Stimulated activated naive CD4-positive, alpha-beta T cell (primary cell): ENCODE measurements around the gene STX12.
A peak's percentile ranks its signal among the peaks of the same experiment; 100 is the strongest.

Experiments used
- DNase-seq, 6 experiments: peaks; one replicate each; lab custom pipeline; 2025; lab: John Stamatoyannopoulos, UW

The STX12 gene

GRCh38 chr1:27772932-27773825, at the start of gene STX12:
Gene STX12, plus strand, starts transcription at chr1:27773219. Its CDS starts 89 bp downstream, at chr1:27773308.
- peak; percentile 96 to 99 (median 97) for DNase-seq

- DNase-seq, result no peak
These were observed 48.1 kb upstream of the STX12 start for GRCh38 chr1:27724961-27725373.

- peak; percentile 99 to 100 (median 99) for DNase-seq
These were observed 47.4 kb upstream of the STX12 start, which contains the start of gene FAM76A for GRCh38 chr1:27725374-27726172. Gene FAM76A, plus strand, starts transcription at chr1:27725961. Its CDS starts 120 bp downstream, at chr1:27726081.

- peak in 4 of 6 experiments; percentile 17 to 62 (median 52) for DNase-seq
These were observed 46.6 kb upstream of the STX12 start for GRCh38 chr1:27726173-27727044.

GRCh38 chr1:27727126-27727525, 45.9 kb upstream of the STX12 start:
- DNase-seq, result no peak

- no peak for DNase-seq
These were observed 36.8 kb upstream of the STX12 start for GRCh38 chr1:27736252-27736651.

GRCh38 chr1:27741121-27741520, 31.9 kb upstream of the STX12 start:
- DNase-seq, result no peak

GRCh38 chr1:27744556-27744955, 28.5 kb upstream of the STX12 start:
- no peak for DNase-seq

- DNase-seq, result no peak
These were observed 27.6 kb upstream of the STX12 start for GRCh38 chr1:27745466-27745865.

GRCh38 chr1:27752360-27752759, 20.7 kb upstream of the STX12 start:
- DNase-seq, result no peak

GRCh38 chr1:27755286-27755685, 17.7 kb upstream of the STX12 start:
- no peak for DNase-seq

GRCh38 chr1:27755865-27756264, 17.2 kb upstream of the STX12 start:
- DNase-seq, result no peak

- DNase-seq, result no peak
These were observed 13.8 kb upstream of the STX12 start for GRCh38 chr1:27759236-27759635.

- DNase-seq, result no peak
These were observed 12.6 kb upstream of the STX12 start for GRCh38 chr1:27760426-27760825.

- no peak for DNase-seq
These were observed 11.0 kb upstream of the STX12 start for GRCh38 chr1:27762033-27762432.

GRCh38 chr1:27763358-27763757, 9.7 kb upstream of the STX12 start:
- DNase-seq, result no peak

- no peak for DNase-seq
These were observed 2.7 kb upstream of the STX12 start for GRCh38 chr1:27770293-27770830.

- peak in 2 of 6 experiments; percentile 6 to 12 for DNase-seq
These were observed 735 bp upstream of the STX12 start for GRCh38 chr1:27772036-27772931.

GRCh38 chr1:27773826-27774445, 917 bp downstream of the STX12 start:
- peak in 3 of 6 experiments; percentile 35 to 45 (median 37) for DNase-seq

- no peak for DNase-seq
These were observed 1.6 kb downstream of the STX12 start for GRCh38 chr1:27774654-27775053.
